Liver (tissue), 9 donors: ENCODE results near the gene LRRC71. TPM values are rescaled to one million over a fixed set of nuclear protein-coding genes. Genes with fewer than 3 reads are reported as not detected.

Experiments
- DNase-seq: peaks from one replicate; pipeline ENCODE4 v3.0.0-alpha.2; 2017; ENCODE audit warnings: low spot score
- H3K27ac ChIP-seq, 2 donors: one replicate each; pipeline ENCODE4 v1.7.0; 2013; ENCODE audit warnings: inconsistent platforms in 2 of 2, low read length in 2 of 2, control low read depth in 1 of 2, low read depth in 1 of 2, mild to moderate bottlenecking in 1 of 2
- H3K27me3 ChIP-seq, 4 donors: one replicate each; pipeline versions ENCODE4 v1.6.1 to v1.7.0; 2013; ENCODE audit warnings: low read length in 3 of 4, inconsistent platforms in 1 of 4, mild to moderate bottlenecking in 1 of 4, moderate library complexity in 1 of 4; ENCODE audit not compliant: control insufficient read depth in 4 of 4, insufficient read depth in 4 of 4
- H3K36me3 ChIP-seq, 4 donors: one replicate each; pipeline versions ENCODE4 v1.6.1 to v1.7.0; 2013; ENCODE audit warnings: low read length in 3 of 4, mild to moderate bottlenecking in 3 of 4, low read depth in 1 of 4, moderate library complexity in 1 of 4; ENCODE audit not compliant: control insufficient read depth in 4 of 4, insufficient read depth in 3 of 4
- H3K4me1 ChIP-seq, 4 donors: one replicate each; pipeline versions ENCODE4 v1.6.1 to v1.7.0; 2013; ENCODE audit warnings: low read length in 3 of 4, mild to moderate bottlenecking in 3 of 4, moderate library complexity in 1 of 4; ENCODE audit not compliant: control insufficient read depth in 4 of 4, insufficient read depth in 4 of 4
- H3K4me3 ChIP-seq, 3 donors: one replicate each; pipeline versions ENCODE4 v1.6.1 to v1.7.0; 2013; ENCODE audit warnings: low read length in 3 of 3, control low read depth in 1 of 3, low read depth in 1 of 3, mild to moderate bottlenecking in 1 of 3
- H3K9ac ChIP-seq, 2 donors: one replicate each; pipeline ENCODE4 v1.7.0; 2013; ENCODE audit warnings: low read length in 2 of 2, mild to moderate bottlenecking in 2 of 2, moderate library complexity in 2 of 2, control low read depth in 1 of 2, low read depth in 1 of 2
- H3K9me3 ChIP-seq, 4 donors: one replicate each; pipeline versions ENCODE4 v1.6.1 to v1.7.0; 2013; ENCODE audit warnings: low read length in 3 of 4; ENCODE audit not compliant: control insufficient read depth in 4 of 4
- ATF3 ChIP-seq: IDR thresholded peaks from 2 replicates; pipeline ENCODE4 v1.6.1; 2016; ENCODE audit warnings: antibody characterized with exemption
- FOXA1 ChIP-seq: IDR thresholded peaks from 2 replicates; pipeline ENCODE4 v1.6.1; 2016; ENCODE audit warnings: antibody characterized with exemption
- GABPA ChIP-seq, 2 donors: IDR thresholded peaks in 1 of 2; conservative IDR thresholded peaks in 1 of 2; 2 replicates each; pipeline ENCODE4 v1.6.1; 2016; ENCODE audit warnings: antibody characterized with exemption in 2 of 2, mild to moderate bottlenecking in 1 of 2, moderate library complexity in 1 of 2
- HNF4A ChIP-seq, 2 donors: conservative IDR thresholded peaks; 2 replicates each; pipeline ENCODE4 v1.6.1; 2016; ENCODE audit warnings: antibody characterized with exemption in 2 of 2, mild to moderate bottlenecking in 2 of 2
- HNF4G ChIP-seq: IDR thresholded peaks from 2 replicates; pipeline ENCODE4 v1.6.1; 2016; ENCODE audit warnings: antibody characterized with exemption
- JUND ChIP-seq, 2 donors: IDR thresholded peaks; 2 replicates each; pipeline ENCODE4 v1.6.1; 2016; ENCODE audit warnings: antibody characterized with exemption in 2 of 2
- NR2F2 ChIP-seq: IDR thresholded peaks from 2 replicates; pipeline ENCODE4 v1.6.1; 2016; ENCODE audit warnings: antibody characterized with exemption
- RAD21 ChIP-seq, 2 donors: IDR thresholded peaks; 2 replicates each; pipeline ENCODE4 v1.6.1; 2016; ENCODE audit warnings: antibody characterized with exemption in 2 of 2, mild to moderate bottlenecking in 2 of 2
- RXRA ChIP-seq, 2 donors: IDR thresholded peaks; 2 replicates each; pipeline ENCODE4 v1.6.1; 2017 to 2018; ENCODE audit warnings: antibody characterized with exemption in 2 of 2, mild to moderate bottlenecking in 1 of 2
- SP1 ChIP-seq: IDR thresholded peaks from 2 replicates; pipeline ENCODE4 v1.6.1; 2018; ENCODE audit warnings: antibody characterized with exemption, mild to moderate bottlenecking
- YY1 ChIP-seq: IDR thresholded peaks from 2 replicates; pipeline ENCODE4 v1.6.1; 2016; ENCODE audit warnings: antibody characterized with exemption, mild to moderate bottlenecking
- ZBTB33 ChIP-seq: IDR thresholded peaks from 2 replicates; pipeline ENCODE4 v1.6.1; 2016; ENCODE audit warnings: antibody characterized with exemption
- WGBS: extraction: QIAGEN DNeasy Blood & Tissue Kit; methylation state at CpG from one replicate; pipeline ENCODE4 v1.1.7; 2013; 5-methylcytosine and 5-hydroxymethylcytosine counted together
- polyA plus RNA-seq, 2 donors: library from polyadenylated mRNA; stranded (reverse) in 1 of 2; unstranded in 1 of 2; fragments of 200-250 nt in 1 of 2; fragments of >200 nt in 1 of 2; fragmentation: Nextera tagmentation in 1 of 2; extraction: Ambion mirVana in 1 of 2; gene quantifications; one replicate each; pipeline versions ENCODE4 v1.2.1 to v1.2.3, GENCODE V29; 2013 to 2015
- total RNA-seq, 2 donors: library from RNA; depleted of rRNA; stranded (reverse); fragments of >200 nt; gene quantifications; one replicate each; pipeline ENCODE4 v1.2.3, GENCODE V29; 2014
- TF ChIP-seq, protein P1 (sequence below): IDR thresholded peaks from 2 replicates; pipeline ENCODE4 v1.6.1; 2016; ENCODE audit warnings: antibody characterized with exemption, mild to moderate bottlenecking
- donor health status: healthy.
- donor health status: healthy.
- donor health status: healthy.
- donor health status: healthy.
- donor health status: healthy.

Gene LRRC71
- total and polyA plus RNA-seq, 4 donors, result 0.10 TPM; not detected in 3

- peaks cover 0 to 5% (median 1%) of the 10 kb centered on the region in 4 donors for H3K4me1 ChIP-seq
- DNase-seq, result no peak
- no peak overlapping the region for H3K27ac ChIP-seq
- peaks cover 0 to 2% (median 0%) of the 10 kb centered on the region in 4 donors for H3K36me3 ChIP-seq
- H3K9me3 ChIP-seq, result no peaks in the 10 kb centered on the region
- H3K9ac ChIP-seq, result no peak overlapping the region
- no peaks in the 10 kb centered on the region for H3K27me3 ChIP-seq
- TF ChIP-seq SP1, result no peak
- no peak for TF ChIP-seq JUND (IDR thresholded peaks at IDR 0.05)
- 64% methylated on average over 24 of the region's 24 CpGs for WGBS
- H3K4me3 ChIP-seq, result no peak overlapping the region
These were observed 7.3 kb upstream of the LRRC71 start for GRCh38 chr1:156912861-156913808.

- no peaks in the 10 kb centered on the region for H3K9me3 ChIP-seq
- H3K27ac ChIP-seq, result no peak overlapping the region
- no peak for DNase-seq
- no peaks in the 10 kb centered on the region for H3K27me3 ChIP-seq
- WGBS, result 90% methylated on average over 13 of the region's 13 CpGs
- TF ChIP-seq SP1 (no peak), RAD21 (IDR thresholded peaks at IDR 0.05) (no peak), RXRA (IDR thresholded peaks at IDR 0.05) (no peak), HNF4G (no peak), GABPA (IDR thresholded peaks at IDR 0.05 in 1 of 2, conservative IDR thresholded peaks at IDR 0.05 in 1 of 2) (no peak), ZBTB33 (no peak), YY1 (no peak), NR2F2 (no peak), FOXA1 (no peak), HNF4A (conservative IDR thresholded peaks at IDR 0.05) (no peak), ATF3 (no peak)
- TF ChIP-seq, protein P1, sequence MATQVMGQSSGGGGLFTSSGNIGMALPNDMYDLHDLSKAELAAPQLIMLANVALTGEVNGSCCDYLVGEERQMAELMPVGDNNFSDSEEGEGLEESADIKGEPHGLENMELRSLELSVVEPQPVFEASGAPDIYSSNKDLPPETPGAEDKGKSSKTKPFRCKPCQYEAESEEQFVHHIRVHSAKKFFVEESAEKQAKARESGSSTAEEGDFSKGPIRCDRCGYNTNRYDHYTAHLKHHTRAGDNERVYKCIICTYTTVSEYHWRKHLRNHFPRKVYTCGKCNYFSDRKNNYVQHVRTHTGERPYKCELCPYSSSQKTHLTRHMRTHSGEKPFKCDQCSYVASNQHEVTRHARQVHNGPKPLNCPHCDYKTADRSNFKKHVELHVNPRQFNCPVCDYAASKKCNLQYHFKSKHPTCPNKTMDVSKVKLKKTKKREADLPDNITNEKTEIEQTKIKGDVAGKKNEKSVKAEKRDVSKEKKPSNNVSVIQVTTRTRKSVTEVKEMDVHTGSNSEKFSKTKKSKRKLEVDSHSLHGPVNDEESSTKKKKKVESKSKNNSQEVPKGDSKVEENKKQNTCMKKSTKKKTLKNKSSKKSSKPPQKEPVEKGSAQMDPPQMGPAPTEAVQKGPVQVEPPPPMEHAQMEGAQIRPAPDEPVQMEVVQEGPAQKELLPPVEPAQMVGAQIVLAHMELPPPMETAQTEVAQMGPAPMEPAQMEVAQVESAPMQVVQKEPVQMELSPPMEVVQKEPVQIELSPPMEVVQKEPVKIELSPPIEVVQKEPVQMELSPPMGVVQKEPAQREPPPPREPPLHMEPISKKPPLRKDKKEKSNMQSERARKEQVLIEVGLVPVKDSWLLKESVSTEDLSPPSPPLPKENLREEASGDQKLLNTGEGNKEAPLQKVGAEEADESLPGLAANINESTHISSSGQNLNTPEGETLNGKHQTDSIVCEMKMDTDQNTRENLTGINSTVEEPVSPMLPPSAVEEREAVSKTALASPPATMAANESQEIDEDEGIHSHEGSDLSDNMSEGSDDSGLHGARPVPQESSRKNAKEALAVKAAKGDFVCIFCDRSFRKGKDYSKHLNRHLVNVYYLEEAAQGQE, result no peak
- H3K36me3 ChIP-seq, result peaks cover 0 to 2% (median 0%) of the 10 kb centered on the region in 4 donors
- no peak overlapping the region for H3K4me3 ChIP-seq
- no peak overlapping the region for H3K9ac ChIP-seq
- peaks cover 0 to 3% (median 1%) of the 10 kb centered on the region in 4 donors for H3K4me1 ChIP-seq
These were observed 6.5 kb upstream of the LRRC71 start for GRCh38 chr1:156913809-156914387.
